H1 (cell line): ENCODE results near the gene PDE9A. TPM values are rescaled to one million over a fixed set of nuclear protein-coding genes. Genes with fewer than 3 reads are reported as not detected.

ENCODE experiments used
- CTCF ChIA-PET: fragments of 300-600 bp; sonication (Branson Sonifier 250); formaldehyde crosslinking; loops from one replicate; lab custom pipeline; 2021; ENCODE audit not compliant: partially characterized antibody; lab: Charles Lee
- POLR2A ChIA-PET: fragments of 300-600 bp; sonication (Branson Sonifier 250); formaldehyde crosslinking; loops from one replicate; lab custom pipeline; 2021; ENCODE audit warnings: inconsistent platforms; ENCODE audit not compliant: partially characterized antibody; lab: Charles Lee
- DNase-seq, 2 experiments: peaks; one replicate each; pipeline versions ENCODE4 v3.0.0 to v3.0.0-alpha.2; 2010 to 2022; ENCODE audit warnings: low spot score in 2 of 2, low read depth in 1 of 2, mixed read lengths in 1 of 2
- FAIRE-seq: peaks from 2 replicates; lab custom pipeline; 2011; peaks lifted over from hg19 to GRCh38; lab: Jason Lieb, UNC
- H2AFZ ChIP-seq: 2 replicates; pipeline ENCODE4 v1.8.1; 2012; ENCODE audit warnings: low read length, inconsistent platforms
- H2AK5ac ChIP-seq: 2 replicates; pipeline ENCODE4 v1.6.1; 2013; ENCODE audit warnings: low read depth, low read length
- H2BK120ac ChIP-seq: replicated peaks from 2 replicates; pipeline ENCODE3; 2013; ENCODE audit warnings: low read depth, low read length, inconsistent platforms
- H2BK12ac ChIP-seq: 2 replicates; pipeline ENCODE4 v1.6.1; 2013; ENCODE audit warnings: low read depth, low read length
- H2BK15ac ChIP-seq: 2 replicates; pipeline ENCODE4 v1.6.1; 2013; ENCODE audit warnings: low read length
- H2BK20ac ChIP-seq: 2 replicates; pipeline ENCODE4 v1.6.1; 2013; ENCODE audit warnings: low read length
- H2BK5ac ChIP-seq: 2 replicates; pipeline ENCODE4 v1.6.1; 2013; ENCODE audit warnings: low read depth, low read length
- H3K14ac ChIP-seq: 2 replicates; pipeline ENCODE4 v1.6.1; 2013; ENCODE audit warnings: inconsistent platforms; ENCODE audit not compliant: insufficient read length
- H3K18ac ChIP-seq: 2 replicates; pipeline ENCODE4 v1.6.1; 2013; ENCODE audit warnings: low read length; ENCODE audit errors: extremely low read depth
- H3K23ac ChIP-seq: 2 replicates; pipeline ENCODE4 v1.6.1; 2013; ENCODE audit warnings: inconsistent platforms; ENCODE audit not compliant: insufficient read length
- H3K23me2 ChIP-seq: 2 replicates; pipeline ENCODE4 v1.6.1; 2013; ENCODE audit warnings: low read depth, low read length
- H3K27ac ChIP-seq: 2 replicates; pipeline ENCODE4 v1.6.1; 2011; ENCODE audit warnings: low read depth, low read length, inconsistent platforms
- H3K27me3 ChIP-seq, 4 experiments: replicated peaks in 1 of 4; 1 replicate in 1 of 4; 2 replicates in 3 of 4; pipeline versions ENCODE4 v1.6.1 to v1.8.1; 2011 to 2013; ENCODE audit warnings: low read length in 3 of 4, mild to moderate bottlenecking in 3 of 4, inconsistent platforms in 2 of 4, mixed read lengths in 2 of 4, moderate library complexity in 1 of 4; ENCODE audit not compliant: control insufficient read depth in 3 of 4, insufficient read depth in 3 of 4; ENCODE audit errors: extremely low read depth in 1 of 4
- H3K36me3 ChIP-seq, 4 experiments: 2 replicates each; pipeline versions ENCODE4 v1.6.1 to v1.8.1; 2011 to 2013; ENCODE audit warnings: mild to moderate bottlenecking in 4 of 4, low read length in 3 of 4, moderate library complexity in 2 of 4, control low read depth in 1 of 4, inconsistent platforms in 1 of 4; ENCODE audit not compliant: insufficient read depth in 4 of 4, control insufficient read depth in 2 of 4
- H3K4ac ChIP-seq: replicated peaks from 2 replicates; pipeline ENCODE3; 2013; ENCODE audit warnings: low read length, low read depth, mixed read lengths, inconsistent platforms; ENCODE audit not compliant: insufficient read length
- H3K4me1 ChIP-seq, 4 experiments: replicated peaks in 1 of 4; 1 replicate in 1 of 4; 2 replicates in 3 of 4; pipeline versions ENCODE4 v1.6.1 to v1.8.1; 2011 to 2013; ENCODE audit warnings: low read length in 3 of 4, inconsistent platforms in 2 of 4, mixed read lengths in 1 of 4; ENCODE audit not compliant: insufficient read depth in 4 of 4, control insufficient read depth in 3 of 4
- H3K4me2 ChIP-seq, 2 experiments: 2 replicates each; pipeline versions ENCODE4 v1.6.1 to v1.8.1; 2011 to 2013; ENCODE audit warnings: low read depth in 2 of 2, low read length in 2 of 2, control low read depth in 1 of 2, inconsistent platforms in 1 of 2, mild to moderate bottlenecking in 1 of 2; ENCODE audit not compliant: insufficient read depth in 1 of 2
- H3K4me3 ChIP-seq, 4 experiments: fragments of 200-600, 300-600 bp in 1 of 4; sonication (generic), shearing (Covaris generic), sonication (Bioruptor Twin) in 1 of 4; 2 replicates each; pipeline versions ENCODE4 v1.5.1 to v1.8.1; 2011 to 2016; ENCODE audit warnings: low read length in 4 of 4, low read depth in 3 of 4, control low read depth in 2 of 4, inconsistent platforms in 2 of 4, mild to moderate bottlenecking in 2 of 4, mixed read lengths in 1 of 4, moderate library complexity in 1 of 4; ENCODE audit not compliant: insufficient read depth in 2 of 4; ENCODE audit errors: extremely low read depth in 1 of 4
- H3K56ac ChIP-seq: replicated peaks from 2 replicates; pipeline ENCODE3; 2013; ENCODE audit warnings: low read depth, mild to moderate bottlenecking, mixed read lengths, low read length, inconsistent platforms; ENCODE audit not compliant: insufficient read length
- H3K79me1 ChIP-seq: 2 replicates; pipeline ENCODE4 v1.6.1; 2013; ENCODE audit warnings: low read depth, low read length, control low read depth
- H3K79me2 ChIP-seq, 2 experiments: 2 replicates each; pipeline versions ENCODE4 v1.6.1 to v1.8.1; 2012 to 2013; ENCODE audit warnings: low read length in 2 of 2, mild to moderate bottlenecking in 2 of 2, inconsistent platforms in 1 of 2; ENCODE audit not compliant: insufficient read depth in 2 of 2, control insufficient read depth in 1 of 2
- H3K9ac ChIP-seq, 4 experiments: replicated peaks in 1 of 4; 1 replicate in 1 of 4; 2 replicates in 3 of 4; pipeline versions ENCODE4 v1.6.1 to v1.8.1; 2011 to 2013; ENCODE audit warnings: low read depth in 3 of 4, low read length in 3 of 4, control low read depth in 2 of 4, mild to moderate bottlenecking in 2 of 4, moderate library complexity in 2 of 4, inconsistent platforms in 1 of 4; ENCODE audit errors: extremely low read depth in 1 of 4
- H3K9me3 ChIP-seq, 2 experiments: 2 replicates each; pipeline versions ENCODE4 v1.6.1 to v1.8.1; 2012 to 2013; ENCODE audit warnings: mild to moderate bottlenecking in 2 of 2, moderate library complexity in 2 of 2, control low read depth in 1 of 2, inconsistent platforms in 1 of 2, low read depth in 1 of 2, low read length in 1 of 2, mixed read lengths in 1 of 2; ENCODE audit not compliant: insufficient read depth in 2 of 2
- H4K20me1 ChIP-seq, 2 experiments: replicated peaks in 1 of 2; 2 replicates each; pipeline versions ENCODE3 to v1.8.1; 2011 to 2013; ENCODE audit warnings: inconsistent platforms in 2 of 2, low read length in 2 of 2, mild to moderate bottlenecking in 1 of 2; ENCODE audit not compliant: insufficient read depth in 2 of 2, control insufficient read depth in 1 of 2
- H4K5ac ChIP-seq: 2 replicates; pipeline ENCODE4 v1.6.1; 2013; ENCODE audit warnings: low read length, low read depth, mixed read lengths, inconsistent platforms; ENCODE audit not compliant: insufficient read length
- H4K8ac ChIP-seq: 2 replicates; pipeline ENCODE4 v1.8.0; 2013; ENCODE audit warnings: mild to moderate bottlenecking, moderate library complexity, low read length, inconsistent platforms; ENCODE audit not compliant: insufficient read depth; ENCODE audit errors: extremely low read depth
- H4K91ac ChIP-seq: replicated peaks from 2 replicates; pipeline ENCODE3; 2013; ENCODE audit warnings: low read length, mixed read lengths, inconsistent platforms; ENCODE audit not compliant: insufficient read length
- BRCA1 ChIP-seq: IDR thresholded peaks from 2 replicates; pipeline ENCODE4 v1.6.1; 2012; ENCODE audit warnings: low read depth, low read length, improper control_type of control experiment
- JUN ChIP-seq: IDR thresholded peaks from 2 replicates; pipeline ENCODE4 v1.6.1; 2011; ENCODE audit warnings: low read depth, mild to moderate bottlenecking, improper control_type of control experiment, low read length
- JUND ChIP-seq: IDR thresholded peaks from 2 replicates; pipeline ENCODE4 v1.6.1; 2011; ENCODE audit warnings: mild to moderate bottlenecking, improper control_type of control experiment, low read length
- KDM5A ChIP-seq: fragments of 200-600 bp; IDR thresholded peaks from 2 replicates; pipeline ENCODE4 v1.7.1; 2012; ENCODE audit warnings: mild to moderate bottlenecking, low read length, inconsistent platforms, mixed read lengths
- YY1 ChIP-seq: IDR thresholded peaks from 2 replicates; pipeline ENCODE4 v1.6.1; 2011; ENCODE audit warnings: low read depth, mild to moderate bottlenecking, low read length
- WGBS, 2 experiments: shearing (Covaris generic) in 1 of 2; methylation state at CpG; one replicate each; pipeline versions ENCODE4 v1.1.6 to v1.1.7; 2013 to 2015; ENCODE audit warnings: low lambda C conversion rate in 2 of 2, mixed read lengths in 2 of 2, inconsistent platforms in 1 of 2, low coverage in 1 of 2, missing lambda C conversion rate in 1 of 2; ENCODE audit not compliant: insufficient replicate concordance in 2 of 2, insufficient coverage in 1 of 2, insufficient read length in 1 of 2; ENCODE audit errors: extremely low coverage in 1 of 2, missing lambda C conversion rate in 1 of 2; 5-methylcytosine and 5-hydroxymethylcytosine counted together
- polyA plus RNA-seq, 7 experiments: library from polyadenylated mRNA; depleted of rRNA in 3 of 7; stranded (reverse) in 5 of 7; unstranded in 2 of 7; fragments of >200 nt in 5 of 7; fragments of 200-250 nt in 2 of 7; gene quantifications; 1 replicate in 5 of 7; 2 replicates in 1 of 7; 4 replicates in 1 of 7; pipeline versions ENCODE4 v1.2.1 to v1.2.3, GENCODE V29; 2011 to 2013; ENCODE audit warnings: missing spikeins in 2 of 7, mixed read lengths in 2 of 7
- total RNA-seq: library from RNA; stranded (reverse); fragmentation: NEBNext Ultra II Directional; extraction: Animal tissue kit (Norgen Biotek cat#: 25700); gene quantifications from 2 replicates; pipeline ENCODE4 v1.2.1, GENCODE V29; 2021
- TF ChIP-seq, protein P1 (sequence below), 3 experiments: IDR thresholded peaks; 1 replicate in 2 of 3; 2 replicates in 1 of 3; pipeline versions ENCODE4 v1.5.1 to v1.6.1; 2011; ENCODE audit warnings: low read length in 3 of 3, mild to moderate bottlenecking in 3 of 3, inconsistent platforms in 2 of 3, low read depth in 1 of 3, moderate library complexity in 1 of 3; ENCODE audit not compliant: insufficient read depth in 1 of 3; ENCODE audit errors: control extremely low read depth in 1 of 3
- TF ChIP-seq, protein P2 (sequence below): IDR thresholded peaks from 2 replicates; pipeline ENCODE4 v1.6.1; 2012; ENCODE audit warnings: inconsistent platforms
- TF ChIP-seq, protein P3 (sequence below): IDR thresholded peaks from 2 replicates; pipeline ENCODE4 v1.6.1; 2012; ENCODE audit warnings: low read length, inconsistent platforms

The PDE9A gene
- total and polyA plus RNA-seq, 2 of the 8 experiments (the other 6 are each of a cell fraction or from before 2014, with no cell fraction given): 39.2 to 45.9 TPM

DNA sequence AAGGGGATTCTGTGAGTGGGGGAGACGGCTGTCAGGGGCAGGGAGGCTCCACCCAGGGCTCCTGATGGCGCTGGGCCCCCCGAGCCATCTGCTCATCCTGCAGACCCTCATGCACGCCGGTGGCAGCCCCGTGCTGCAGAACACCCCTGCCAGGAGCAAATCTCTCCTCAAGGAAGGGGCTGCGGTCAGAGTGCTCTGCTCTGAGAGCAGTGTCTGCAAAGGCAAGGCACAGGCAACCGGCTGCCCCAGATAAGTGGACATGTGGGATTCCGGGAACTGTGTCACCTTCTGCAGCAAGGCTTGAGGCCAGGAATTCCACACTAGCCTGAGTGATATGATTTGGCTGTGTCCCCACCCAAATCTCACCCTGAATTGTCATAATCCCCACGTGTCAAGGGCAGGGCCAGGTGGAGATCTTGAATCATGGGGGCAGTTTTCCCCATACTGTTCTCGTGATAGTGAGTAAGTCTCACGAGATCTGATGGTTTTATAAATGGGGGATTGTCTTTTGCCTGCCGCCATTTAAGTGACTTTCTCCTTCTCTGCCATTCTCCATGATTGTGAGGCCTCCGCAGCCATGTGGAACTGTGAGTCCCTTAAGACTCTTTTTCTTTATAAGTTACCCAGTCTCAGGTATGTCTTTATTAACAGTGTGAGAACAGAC lies 101.0 kb downstream of the PDE9A start:
- H2BK120ac ChIP-seq: no peak overlapping the region
- peaks cover 2% of the 10 kb centered on the region; the same call in 1 of the 2 replicates for H3K23me2 ChIP-seq
- H2BK12ac ChIP-seq: no peak overlapping the region
- no peak for DNase-seq
- no peaks in the 10 kb centered on the region for H3K27me3 ChIP-seq
- no peak overlapping the region for H3K4me2 ChIP-seq
- peaks cover 0 to 5% of the 10 kb centered on the region in 2 experiments for H4K20me1 ChIP-seq
- no peak overlapping the region for H2AFZ ChIP-seq
- no peak for FAIRE-seq
- H3K56ac ChIP-seq: no peak overlapping the region
- H4K5ac ChIP-seq: no peak overlapping the region
- no peaks in the 10 kb centered on the region for H3K9me3 ChIP-seq
- no peak overlapping the region for H3K4me3 ChIP-seq
- no peak overlapping the region for H3K23ac ChIP-seq
- H2BK15ac ChIP-seq: no peak overlapping the region
- no peaks in the 10 kb centered on the region for H3K79me1 ChIP-seq
- no peak overlapping the region for H3K14ac ChIP-seq
- H4K8ac ChIP-seq: no peak overlapping the region; the same call in 1 of the 2 replicates
- H2AK5ac ChIP-seq: no peak overlapping the region
- H2BK5ac ChIP-seq: no peak overlapping the region
- no peak overlapping the region for H3K18ac ChIP-seq
- no peak overlapping the region for H4K91ac ChIP-seq
- no peaks in the 10 kb centered on the region; a peak in 1 of 7 replicates for H3K4me1 ChIP-seq
- ChIA-PET CTCF (interaction anchor here (1.6 to 2.0 kb wide), 2 partner anchors 18 to 161 kb away, joined by 3 to 5 read pairs; no protein-coding TSS in a partner anchor), POLR2A (no interaction called here)
- 93% methylated on average over 14 of the region's 14 CpGs; no CpG with 5 or more reads in 1 of the 2 experiments for WGBS, 2 experiments
- no peak overlapping the region for H3K9ac ChIP-seq
- H3K27ac ChIP-seq: no peak overlapping the region
- H3K36me3 ChIP-seq: peaks cover 0 to 11% (median 4%) of the 10 kb centered on the region in 4 experiments; a peak in 4 of 8 replicates
- no peaks in the 10 kb centered on the region for H3K79me2 ChIP-seq
- H2BK20ac ChIP-seq: no peak overlapping the region
- H3K4ac ChIP-seq: no peak overlapping the region
- no peak for TF ChIP-seq YY1
- TF ChIP-seq, protein P1, sequence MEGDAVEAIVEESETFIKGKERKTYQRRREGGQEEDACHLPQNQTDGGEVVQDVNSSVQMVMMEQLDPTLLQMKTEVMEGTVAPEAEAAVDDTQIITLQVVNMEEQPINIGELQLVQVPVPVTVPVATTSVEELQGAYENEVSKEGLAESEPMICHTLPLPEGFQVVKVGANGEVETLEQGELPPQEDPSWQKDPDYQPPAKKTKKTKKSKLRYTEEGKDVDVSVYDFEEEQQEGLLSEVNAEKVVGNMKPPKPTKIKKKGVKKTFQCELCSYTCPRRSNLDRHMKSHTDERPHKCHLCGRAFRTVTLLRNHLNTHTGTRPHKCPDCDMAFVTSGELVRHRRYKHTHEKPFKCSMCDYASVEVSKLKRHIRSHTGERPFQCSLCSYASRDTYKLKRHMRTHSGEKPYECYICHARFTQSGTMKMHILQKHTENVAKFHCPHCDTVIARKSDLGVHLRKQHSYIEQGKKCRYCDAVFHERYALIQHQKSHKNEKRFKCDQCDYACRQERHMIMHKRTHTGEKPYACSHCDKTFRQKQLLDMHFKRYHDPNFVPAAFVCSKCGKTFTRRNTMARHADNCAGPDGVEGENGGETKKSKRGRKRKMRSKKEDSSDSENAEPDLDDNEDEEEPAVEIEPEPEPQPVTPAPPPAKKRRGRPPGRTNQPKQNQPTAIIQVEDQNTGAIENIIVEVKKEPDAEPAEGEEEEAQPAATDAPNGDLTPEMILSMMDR (IDR thresholded peaks at IDR 0.05; ENCODE audit: control extremely low read depth in 1 of 3, insufficient read depth in 1 of 3, low read depth in 1 of 3, low read length in 3 of 3): no peak
- TF ChIP-seq KDM5A: no peak
- TF ChIP-seq, protein P2, sequence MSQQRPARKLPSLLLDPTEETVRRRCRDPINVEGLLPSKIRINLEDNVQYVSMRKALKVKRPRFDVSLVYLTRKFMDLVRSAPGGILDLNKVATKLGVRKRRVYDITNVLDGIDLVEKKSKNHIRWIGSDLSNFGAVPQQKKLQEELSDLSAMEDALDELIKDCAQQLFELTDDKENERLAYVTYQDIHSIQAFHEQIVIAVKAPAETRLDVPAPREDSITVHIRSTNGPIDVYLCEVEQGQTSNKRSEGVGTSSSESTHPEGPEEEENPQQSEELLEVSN: no peak
- TF ChIP-seq JUND: no peak
- TF ChIP-seq, protein P3, sequence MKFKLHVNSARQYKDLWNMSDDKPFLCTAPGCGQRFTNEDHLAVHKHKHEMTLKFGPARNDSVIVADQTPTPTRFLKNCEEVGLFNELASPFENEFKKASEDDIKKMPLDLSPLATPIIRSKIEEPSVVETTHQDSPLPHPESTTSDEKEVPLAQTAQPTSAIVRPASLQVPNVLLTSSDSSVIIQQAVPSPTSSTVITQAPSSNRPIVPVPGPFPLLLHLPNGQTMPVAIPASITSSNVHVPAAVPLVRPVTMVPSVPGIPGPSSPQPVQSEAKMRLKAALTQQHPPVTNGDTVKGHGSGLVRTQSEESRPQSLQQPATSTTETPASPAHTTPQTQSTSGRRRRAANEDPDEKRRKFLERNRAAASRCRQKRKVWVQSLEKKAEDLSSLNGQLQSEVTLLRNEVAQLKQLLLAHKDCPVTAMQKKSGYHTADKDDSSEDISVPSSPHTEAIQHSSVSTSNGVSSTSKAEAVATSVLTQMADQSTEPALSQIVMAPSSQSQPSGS: no peak
- no peak for TF ChIP-seq BRCA1
- no peak for TF ChIP-seq JUN
